Tibial nerve (tissue), 4 donors: ENCODE data around the gene MYMK.

Source experiments
- EP300 ChIP-seq, 2 donors: sonication (generic); formaldehyde crosslinking; IDR thresholded peaks; one replicate each; pipeline ENCODE4 v1.6.1; 2017; ENCODE audit warnings: antibody characterized with exemption in 2 of 2, mild to moderate bottlenecking in 1 of 2
- POLR2A ChIP-seq, 2 donors: fragments of 450-650 bp; IDR thresholded peaks; one replicate each; pipeline ENCODE4 v1.6.1; 2017; ENCODE audit warnings: antibody characterized with exemption in 2 of 2, mild to moderate bottlenecking in 2 of 2, moderate library complexity in 2 of 2
- TF ChIP-seq, protein P1 (sequence below), 5 experiments: fragments of 200-600 bp in 3 of 5; fragments of 450-650 bp in 2 of 5; sonication (generic) in 3 of 5; IDR thresholded peaks; one replicate each; pipeline ENCODE4 v1.5.1; 2016 to 2019; ENCODE audit warnings: antibody characterized with exemption in 5 of 5, mild to moderate bottlenecking in 3 of 5, moderate library complexity in 2 of 5

DNA sequence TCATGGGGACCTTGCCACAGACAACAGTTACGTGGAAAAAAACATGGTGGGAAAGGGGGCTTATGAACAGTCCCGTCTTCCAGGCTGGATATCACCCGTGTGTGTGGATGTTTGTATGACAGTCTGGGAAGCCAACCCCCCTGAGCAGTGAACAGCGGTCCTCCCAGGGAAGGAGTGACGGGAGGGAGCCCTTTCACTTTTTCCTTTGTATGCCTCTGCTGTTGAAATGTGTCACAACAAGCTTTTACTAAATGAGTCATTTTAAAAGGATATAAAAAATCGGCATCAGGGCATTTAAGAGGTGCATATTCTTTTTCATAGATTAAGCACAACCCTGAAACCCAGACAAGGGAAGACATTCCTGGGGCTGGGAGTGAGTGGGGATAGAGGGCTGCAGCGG, 5.1 kb downstream of the MYMK start:
- TF ChIP-seq, protein P1, sequence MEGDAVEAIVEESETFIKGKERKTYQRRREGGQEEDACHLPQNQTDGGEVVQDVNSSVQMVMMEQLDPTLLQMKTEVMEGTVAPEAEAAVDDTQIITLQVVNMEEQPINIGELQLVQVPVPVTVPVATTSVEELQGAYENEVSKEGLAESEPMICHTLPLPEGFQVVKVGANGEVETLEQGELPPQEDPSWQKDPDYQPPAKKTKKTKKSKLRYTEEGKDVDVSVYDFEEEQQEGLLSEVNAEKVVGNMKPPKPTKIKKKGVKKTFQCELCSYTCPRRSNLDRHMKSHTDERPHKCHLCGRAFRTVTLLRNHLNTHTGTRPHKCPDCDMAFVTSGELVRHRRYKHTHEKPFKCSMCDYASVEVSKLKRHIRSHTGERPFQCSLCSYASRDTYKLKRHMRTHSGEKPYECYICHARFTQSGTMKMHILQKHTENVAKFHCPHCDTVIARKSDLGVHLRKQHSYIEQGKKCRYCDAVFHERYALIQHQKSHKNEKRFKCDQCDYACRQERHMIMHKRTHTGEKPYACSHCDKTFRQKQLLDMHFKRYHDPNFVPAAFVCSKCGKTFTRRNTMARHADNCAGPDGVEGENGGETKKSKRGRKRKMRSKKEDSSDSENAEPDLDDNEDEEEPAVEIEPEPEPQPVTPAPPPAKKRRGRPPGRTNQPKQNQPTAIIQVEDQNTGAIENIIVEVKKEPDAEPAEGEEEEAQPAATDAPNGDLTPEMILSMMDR (IDR thresholded peaks at IDR 0.05) = no peak
- no peak for TF ChIP-seq POLR2A (IDR thresholded peaks at IDR 0.05)
- no peak for TF ChIP-seq EP300 (IDR thresholded peaks at IDR 0.05)
